HFF-Myc (cell line): Measurements from ENCODE around the gene LAMTOR3.

Experiments
- DNase-seq: peaks from one replicate; pipeline ENCODE4 v3.0.0-alpha.2; 2011; ENCODE audit warnings: low read depth; ENCODE audit errors: extremely low read depth
- H3K4me3 ChIP-seq: replicated peaks from 2 replicates; pipeline ENCODE4 v1.5.1; 2011; ENCODE audit warnings: low read depth, mild to moderate bottlenecking, control low read depth, low read length
- TF ChIP-seq, protein P1 (sequence below): IDR thresholded peaks from 2 replicates; pipeline ENCODE4 v1.5.1; 2012; ENCODE audit warnings: mild to moderate bottlenecking, low read depth, low read length, control low read depth; ENCODE audit errors: missing control alignments

Gene LAMTOR3

GRCh38 chr4:99846891-99847290 lies 47.3 kb downstream of the LAMTOR3 start:
- H3K4me3 ChIP-seq, result no peak overlapping the region
- TF ChIP-seq, protein P1, sequence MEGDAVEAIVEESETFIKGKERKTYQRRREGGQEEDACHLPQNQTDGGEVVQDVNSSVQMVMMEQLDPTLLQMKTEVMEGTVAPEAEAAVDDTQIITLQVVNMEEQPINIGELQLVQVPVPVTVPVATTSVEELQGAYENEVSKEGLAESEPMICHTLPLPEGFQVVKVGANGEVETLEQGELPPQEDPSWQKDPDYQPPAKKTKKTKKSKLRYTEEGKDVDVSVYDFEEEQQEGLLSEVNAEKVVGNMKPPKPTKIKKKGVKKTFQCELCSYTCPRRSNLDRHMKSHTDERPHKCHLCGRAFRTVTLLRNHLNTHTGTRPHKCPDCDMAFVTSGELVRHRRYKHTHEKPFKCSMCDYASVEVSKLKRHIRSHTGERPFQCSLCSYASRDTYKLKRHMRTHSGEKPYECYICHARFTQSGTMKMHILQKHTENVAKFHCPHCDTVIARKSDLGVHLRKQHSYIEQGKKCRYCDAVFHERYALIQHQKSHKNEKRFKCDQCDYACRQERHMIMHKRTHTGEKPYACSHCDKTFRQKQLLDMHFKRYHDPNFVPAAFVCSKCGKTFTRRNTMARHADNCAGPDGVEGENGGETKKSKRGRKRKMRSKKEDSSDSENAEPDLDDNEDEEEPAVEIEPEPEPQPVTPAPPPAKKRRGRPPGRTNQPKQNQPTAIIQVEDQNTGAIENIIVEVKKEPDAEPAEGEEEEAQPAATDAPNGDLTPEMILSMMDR, result no peak
- DNase-seq, result no peak

DNA sequence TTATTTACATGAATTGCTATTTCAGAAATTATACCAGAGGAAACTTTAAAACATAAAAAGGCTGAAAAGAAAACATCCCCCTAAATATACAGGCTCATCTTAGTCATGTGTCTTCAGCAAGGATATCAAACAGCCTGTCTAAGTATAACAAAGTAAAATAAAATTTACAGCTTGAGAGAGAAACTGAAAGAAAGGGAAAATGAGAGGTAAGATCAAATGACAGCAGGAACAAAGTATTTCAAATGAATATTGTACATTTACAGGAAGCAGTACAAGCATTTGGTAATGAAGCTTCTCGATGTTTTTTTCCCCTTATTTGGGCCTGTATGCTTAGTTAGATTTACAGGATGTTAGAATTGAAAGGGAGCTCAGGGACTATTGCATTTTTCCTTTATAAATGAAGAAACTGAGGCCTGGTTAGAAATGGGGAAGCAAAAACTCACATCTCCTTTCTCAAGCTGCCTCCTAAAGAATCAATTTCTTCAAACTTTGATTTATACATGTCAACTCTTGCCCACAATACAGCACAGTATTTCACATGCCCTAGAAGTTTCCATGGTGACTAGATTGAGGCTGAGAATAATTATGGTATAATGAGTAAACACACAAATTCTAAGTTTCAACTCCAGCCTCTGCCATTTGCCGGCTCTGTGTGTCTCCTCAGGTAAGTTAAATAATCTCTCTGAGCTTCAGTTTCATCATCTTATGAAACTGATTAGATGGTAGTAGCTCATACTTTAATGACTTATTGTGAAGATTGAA lies 48.3 kb downstream of the LAMTOR3 start:
- TF ChIP-seq, protein P1, result no peak
- H3K4me3 ChIP-seq, result no peak overlapping the region
- no peak for DNase-seq

GRCh38 chr4:99845179-99845578 lies 49.0 kb downstream of the LAMTOR3 start:
- DNase-seq, result no peak
- no peak overlapping the region for H3K4me3 ChIP-seq
- TF ChIP-seq, protein P1, result no peak

- DNase-seq, result no peak
- TF ChIP-seq, protein P1, result no peak
- H3K4me3 ChIP-seq, result no peak overlapping the region
Observed at GRCh38 chr4:99844048-99844447, 50.2 kb downstream of the LAMTOR3 start.

DNA sequence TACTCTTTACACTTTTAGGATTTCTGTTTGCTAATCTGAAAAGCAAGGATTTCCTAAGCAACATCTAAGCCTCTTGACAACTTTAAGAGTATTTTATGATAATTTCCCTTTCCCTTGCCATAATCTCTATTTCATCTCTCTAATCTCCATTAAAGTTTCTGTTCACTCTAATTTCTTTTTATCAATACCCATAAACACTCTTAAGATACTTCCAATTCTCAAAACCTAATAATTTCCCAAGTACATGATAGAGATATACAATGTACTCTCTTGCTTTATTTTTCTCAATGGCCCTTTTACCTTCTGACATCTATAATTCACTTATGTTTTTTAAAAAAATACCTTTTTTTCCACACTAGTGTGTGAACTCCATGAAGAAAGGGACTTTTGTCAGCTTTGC lies 50.8 kb downstream of the LAMTOR3 start:
- no peak overlapping the region for H3K4me3 ChIP-seq
- TF ChIP-seq, protein P1, result no peak
- no peak for DNase-seq

GRCh38 chr4:99841129-99841528 lies 53.1 kb downstream of the LAMTOR3 start:
- H3K4me3 ChIP-seq, result no peak overlapping the region
- DNase-seq, result no peak

More at GRCh38 chr4:99841129-99841528, 53.1 kb downstream of the LAMTOR3 start:
- TF ChIP-seq, protein P1, result no peak
